GM12891 (cell line): ENCODE measurements around the gene NUBP2.

Experiments
- DNase-seq: peaks from one replicate; pipeline ENCODE4 v3.0.0; 2011; ENCODE audit warnings: low spot score; ENCODE audit not compliant: insufficient read length
- FAIRE-seq: peaks from 2 replicates; lab custom pipeline; 2011; peaks lifted over from hg19 to GRCh38; lab: Jason Lieb, UNC
- PAX5 ChIP-seq: IDR thresholded peaks from 2 replicates; pipeline ENCODE4 v1.6.1; 2011; ENCODE audit warnings: low read length, moderate library complexity, mild to moderate bottlenecking; ENCODE audit not compliant: insufficient read depth, severe bottlenecking
- POLR2A ChIP-seq: IDR thresholded peaks from 2 replicates; pipeline ENCODE4 v1.6.1; 2011; ENCODE audit warnings: low read depth, low read length, control low read depth
- POLR2AphosphoS5 ChIP-seq: IDR thresholded peaks from 2 replicates; pipeline ENCODE4 v1.6.1; 2011; ENCODE audit warnings: low read depth, low read length, control low read depth
- POU2F2 ChIP-seq: IDR thresholded peaks from 2 replicates; pipeline ENCODE4 v1.6.1; 2011; ENCODE audit warnings: low read depth, mild to moderate bottlenecking, control low read depth, low read length, moderate library complexity
- SPI1 ChIP-seq: IDR thresholded peaks from 2 replicates; pipeline ENCODE4 v1.6.1; 2011; ENCODE audit warnings: low read depth, low read length, control low read depth
- TAF1 ChIP-seq: IDR thresholded peaks from 2 replicates; pipeline ENCODE4 v1.6.1; 2011; ENCODE audit warnings: low read depth, low read length, control low read depth

NUBP2 gene

GRCh38 chr16:1787056-1787321 lies 4.2 kb downstream of the NUBP2 start:
- DNase-seq, result no peak
- FAIRE-seq, result no peak
- TF ChIP-seq PAX5, result no peak
- no peak for TF ChIP-seq POLR2A
- no peak for TF ChIP-seq POU2F2
- TF ChIP-seq POLR2AphosphoS5, result no peak
- no peak for TF ChIP-seq SPI1
- TF ChIP-seq TAF1, result no peak

- DNase-seq (no peak), FAIRE-seq (no peak)
- TF ChIP-seq PAX5 (no peak), POLR2AphosphoS5 (no peak), TAF1 (no peak), POU2F2 (no peak), SPI1 (no peak), POLR2A (no peak)
Observed at GRCh38 chr16:1787322-1788094, 4.7 kb downstream of the NUBP2 start.

- DNase-seq, result no peak
- no peak for TF ChIP-seq POLR2A
- TF ChIP-seq POLR2AphosphoS5, result no peak
- TF ChIP-seq POU2F2, result no peak
- TF ChIP-seq TAF1, result no peak
- TF ChIP-seq SPI1, result no peak
- TF ChIP-seq PAX5, result no peak
- no peak for FAIRE-seq
Observed at GRCh38 chr16:1788095-1788707, 5.4 kb downstream of the NUBP2 start.

GRCh38 chr16:1788708-1789100 lies 5.9 kb downstream of the NUBP2 start:
- DNase-seq, result no peak
- no peak for FAIRE-seq
- no peak for TF ChIP-seq SPI1
- TF ChIP-seq PAX5, result no peak
- no peak for TF ChIP-seq TAF1
- no peak for TF ChIP-seq POLR2A
- TF ChIP-seq POLR2AphosphoS5, result no peak
- no peak for TF ChIP-seq POU2F2

DNA sequence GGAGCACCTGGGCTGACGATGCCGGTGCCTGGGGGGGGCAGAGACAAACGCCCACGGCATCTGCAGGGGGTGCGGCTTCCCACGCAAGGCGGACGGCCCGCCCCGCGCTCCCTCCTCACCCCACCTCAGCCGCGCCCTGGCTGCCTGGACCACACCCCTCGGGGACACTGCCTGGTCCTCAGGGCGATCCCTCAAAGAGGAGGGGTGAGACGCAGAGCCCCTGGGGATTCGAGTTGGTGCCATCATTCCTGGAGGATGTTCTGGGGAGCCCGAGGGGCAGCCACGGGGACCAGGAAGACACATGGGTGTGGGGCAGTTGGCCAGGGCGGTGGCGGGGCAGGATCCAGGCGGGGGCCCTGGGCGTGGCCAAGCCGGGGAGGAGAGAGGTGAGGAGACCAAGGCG lies 6.9 kb downstream of the NUBP2 start:
- FAIRE-seq, result no peak
- DNase-seq, result no peak
- TF ChIP-seq TAF1 (no peak), POLR2A (no peak), SPI1 (no peak), POU2F2 (no peak), POLR2AphosphoS5 (no peak), PAX5 (no peak)

DNA sequence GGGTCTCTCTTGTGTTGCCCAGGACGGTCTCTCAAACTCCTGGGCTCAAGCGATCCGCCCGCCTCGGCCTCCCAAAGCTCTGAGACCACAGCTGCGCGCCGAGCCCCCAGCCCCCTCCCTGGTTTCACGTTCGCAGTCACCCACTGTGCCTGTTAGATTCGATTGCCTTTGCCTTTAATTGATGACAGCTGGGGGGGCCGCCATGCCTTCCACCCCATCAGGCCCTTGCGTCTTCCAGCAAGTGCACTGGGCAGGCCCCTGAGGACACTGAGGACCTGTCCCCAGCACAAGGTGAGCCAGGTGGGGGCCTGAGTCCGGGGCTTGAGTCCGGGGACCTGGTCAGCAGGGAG lies 7.5 kb downstream of the NUBP2 start:
- FAIRE-seq (no peak), DNase-seq (no peak)
- no peak for TF ChIP-seq POU2F2

- no peak for TF ChIP-seq POLR2A
- TF ChIP-seq PAX5, result no peak
- no peak for TF ChIP-seq SPI1
- no peak for DNase-seq
- FAIRE-seq, result no peak
Observed at GRCh38 chr16:1790611-1791255, 8.0 kb downstream of the NUBP2 start.

DNA sequence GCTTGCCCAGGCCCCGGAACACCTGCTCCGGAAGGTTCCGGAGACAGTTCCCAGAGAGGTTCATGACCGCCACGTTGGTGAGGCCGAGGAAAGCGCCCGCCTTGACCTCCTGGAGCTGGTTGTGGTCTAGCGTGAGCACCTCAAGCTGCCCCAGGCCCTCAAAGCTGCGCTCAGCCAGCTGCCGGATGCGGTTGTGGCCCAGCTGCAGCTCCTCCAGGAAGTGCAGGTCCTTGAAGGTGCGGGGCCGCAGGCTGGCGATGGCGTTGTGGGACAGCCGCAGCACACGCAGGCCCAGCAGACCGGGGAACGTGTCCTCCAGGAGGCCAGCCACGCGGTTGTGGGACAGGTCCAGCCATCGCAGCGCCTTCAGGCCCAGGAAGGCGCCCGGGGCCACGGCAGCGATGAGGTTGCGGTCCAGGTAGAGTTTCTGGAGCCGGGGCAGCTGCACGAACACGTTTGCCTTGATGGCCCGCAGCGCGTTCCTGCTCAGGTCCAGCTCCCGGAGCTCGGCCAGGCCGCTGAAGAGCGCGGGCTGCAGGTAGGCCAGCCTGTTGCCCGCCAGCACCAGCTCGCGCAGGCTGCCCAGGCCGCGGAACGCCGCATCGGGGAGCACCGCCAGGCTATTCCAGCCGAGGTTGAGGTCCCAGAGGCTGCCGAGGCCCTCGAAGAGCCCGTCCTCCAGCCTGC lies 8.6 kb downstream of the NUBP2 start:
- TF ChIP-seq POLR2AphosphoS5 (no peak), POU2F2 (no peak), PAX5 (no peak), TAF1 (no peak), POLR2A (no peak), SPI1 (no peak)
- FAIRE-seq (no peak), DNase-seq (no peak)

- DNase-seq, result no peak
- no peak for FAIRE-seq
- TF ChIP-seq SPI1, result no peak
- no peak for TF ChIP-seq POLR2AphosphoS5
- no peak for TF ChIP-seq PAX5
- no peak for TF ChIP-seq POLR2A
- no peak for TF ChIP-seq TAF1
- TF ChIP-seq POU2F2, result no peak
Observed at GRCh38 chr16:1791943-1792812, 9.4 kb downstream of the NUBP2 start.
